Activated T-cell treated with anti-CD3 and anti-CD28 coated beads for 48 hours (primary cell): ENCODE results near the gene ASCL2.
"Not testable (repeated sequence)": the region's sequence is repeated elsewhere in the genome, so short reads cannot be mapped to it uniquely, and the experiment has no call there.

Source experiments
- DNase-seq: peaks from one replicate; pipeline ENCODE4 v3.0.0-alpha.2; 2020; ENCODE audit warnings: low read depth

The ASCL2 gene

DNA sequence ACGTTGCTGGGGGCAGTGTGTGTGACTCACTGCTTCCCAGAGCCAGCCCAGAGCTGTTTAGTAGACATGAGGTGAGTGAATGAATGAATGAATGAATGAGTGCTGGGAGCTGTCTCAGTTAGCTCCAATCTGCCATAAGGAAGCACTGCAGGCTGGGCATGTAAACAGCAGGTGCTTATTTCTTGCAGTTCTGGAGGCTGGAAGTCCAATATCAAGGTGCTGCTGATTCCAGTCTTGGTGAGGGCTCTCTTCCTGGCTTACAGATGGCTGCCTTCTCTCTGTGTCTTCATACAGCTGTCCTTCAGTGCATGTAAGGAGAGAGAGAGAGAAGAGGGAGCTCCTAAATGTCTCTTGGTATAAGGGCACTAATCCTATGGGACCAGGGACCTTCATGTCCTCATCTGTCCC is 27.2 kb upstream of the ASCL2 start:
- no peak for DNase-seq

DNA sequence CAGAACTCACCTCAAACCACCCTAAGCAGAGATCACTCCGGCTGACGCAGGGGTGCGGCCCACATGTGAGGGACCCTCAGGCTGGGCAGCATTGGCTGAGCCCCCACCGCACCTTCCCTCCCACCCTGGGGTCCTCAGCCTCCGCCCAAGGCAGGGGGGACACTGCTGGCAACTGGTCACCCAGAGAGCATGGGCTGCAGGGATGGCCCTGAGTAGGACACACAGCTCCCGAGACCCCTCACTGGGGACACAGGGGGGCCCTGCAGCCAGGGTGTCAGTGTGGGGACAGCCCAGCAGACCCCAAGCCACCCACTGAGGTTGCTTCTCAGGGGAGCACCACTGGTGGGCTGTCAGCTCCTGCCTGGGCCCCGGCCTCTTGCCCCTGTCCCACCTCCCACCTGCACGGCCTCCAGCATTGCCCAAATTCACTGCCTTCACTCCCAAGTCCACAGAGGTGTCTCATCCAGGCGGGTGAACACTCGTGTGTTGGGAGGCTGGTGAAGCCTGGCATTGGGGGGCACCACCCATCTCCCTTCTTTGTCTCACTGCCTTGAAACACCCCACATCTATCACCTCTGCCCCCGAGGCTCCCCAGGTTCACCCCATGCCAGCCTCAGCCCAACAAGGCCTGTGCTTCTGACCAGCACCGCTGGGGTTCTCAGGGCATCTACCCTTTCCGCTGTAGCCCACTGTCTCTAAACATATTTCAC is 26.7 kb upstream of the ASCL2 start:
- no peak for DNase-seq

DNA sequence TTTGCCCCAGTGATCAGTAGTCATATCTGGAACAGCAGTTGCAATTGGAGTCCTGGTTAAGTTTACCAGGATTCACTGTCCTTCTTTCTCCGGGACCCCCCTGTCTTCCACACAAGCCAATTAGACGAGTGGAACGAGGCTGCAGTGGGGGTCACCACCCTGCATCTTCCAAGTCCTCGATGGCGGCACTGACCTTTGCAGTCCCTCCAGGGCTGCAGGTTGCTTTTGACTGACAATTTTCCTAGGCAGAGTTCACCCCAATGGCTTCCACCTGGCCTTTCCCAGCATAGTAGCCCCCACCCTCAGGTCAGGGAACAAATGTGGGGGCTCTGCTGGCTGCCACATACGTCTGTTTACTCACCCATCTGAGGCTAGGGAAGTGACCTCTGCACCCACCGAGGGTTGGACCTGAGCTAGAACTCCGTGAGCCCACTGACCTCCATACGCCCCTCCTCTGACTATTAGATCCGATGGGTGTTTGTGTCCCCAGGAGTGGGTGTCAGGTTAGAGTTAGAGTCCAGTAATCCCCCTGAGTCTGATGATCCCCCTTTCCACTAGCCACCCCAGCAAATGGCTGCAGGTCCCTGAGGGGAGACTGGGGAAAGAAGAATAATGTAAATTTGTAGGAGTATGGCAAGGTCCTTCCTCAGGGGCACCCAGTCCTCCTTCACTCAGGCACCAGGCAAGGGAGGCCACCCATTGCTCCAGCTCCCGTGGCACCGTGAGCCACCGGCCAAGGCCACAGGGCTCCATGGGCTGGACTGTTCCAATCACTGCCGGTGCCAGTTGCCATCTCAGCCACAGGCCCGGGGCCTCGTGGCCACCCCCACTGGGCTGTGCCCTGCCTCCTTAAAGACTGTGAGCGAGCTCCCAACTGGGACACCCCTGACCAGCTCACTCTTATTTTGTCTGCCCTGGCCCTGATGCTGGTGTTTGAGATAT is 25.9 kb upstream of the ASCL2 start:
- DNase-seq, result no peak

DNA sequence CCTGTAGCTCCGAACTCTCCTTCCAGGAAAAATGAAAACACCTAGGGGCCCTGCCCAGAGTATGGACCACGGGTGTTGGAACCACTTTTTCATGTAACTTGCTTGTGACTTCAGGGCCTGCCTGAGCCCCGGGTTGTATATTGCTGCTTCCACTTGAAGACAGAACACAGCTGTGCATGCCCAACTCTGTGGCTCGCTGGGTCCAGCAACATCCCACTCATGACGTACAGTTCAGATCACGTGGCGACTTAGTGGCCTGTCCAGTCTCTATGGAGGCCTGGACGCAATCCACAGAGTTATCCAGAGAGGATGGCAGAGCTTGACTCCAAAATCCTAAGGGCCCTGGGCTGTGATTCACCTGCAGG is 24.5 kb upstream of the ASCL2 start:
- no peak for DNase-seq

DNA sequence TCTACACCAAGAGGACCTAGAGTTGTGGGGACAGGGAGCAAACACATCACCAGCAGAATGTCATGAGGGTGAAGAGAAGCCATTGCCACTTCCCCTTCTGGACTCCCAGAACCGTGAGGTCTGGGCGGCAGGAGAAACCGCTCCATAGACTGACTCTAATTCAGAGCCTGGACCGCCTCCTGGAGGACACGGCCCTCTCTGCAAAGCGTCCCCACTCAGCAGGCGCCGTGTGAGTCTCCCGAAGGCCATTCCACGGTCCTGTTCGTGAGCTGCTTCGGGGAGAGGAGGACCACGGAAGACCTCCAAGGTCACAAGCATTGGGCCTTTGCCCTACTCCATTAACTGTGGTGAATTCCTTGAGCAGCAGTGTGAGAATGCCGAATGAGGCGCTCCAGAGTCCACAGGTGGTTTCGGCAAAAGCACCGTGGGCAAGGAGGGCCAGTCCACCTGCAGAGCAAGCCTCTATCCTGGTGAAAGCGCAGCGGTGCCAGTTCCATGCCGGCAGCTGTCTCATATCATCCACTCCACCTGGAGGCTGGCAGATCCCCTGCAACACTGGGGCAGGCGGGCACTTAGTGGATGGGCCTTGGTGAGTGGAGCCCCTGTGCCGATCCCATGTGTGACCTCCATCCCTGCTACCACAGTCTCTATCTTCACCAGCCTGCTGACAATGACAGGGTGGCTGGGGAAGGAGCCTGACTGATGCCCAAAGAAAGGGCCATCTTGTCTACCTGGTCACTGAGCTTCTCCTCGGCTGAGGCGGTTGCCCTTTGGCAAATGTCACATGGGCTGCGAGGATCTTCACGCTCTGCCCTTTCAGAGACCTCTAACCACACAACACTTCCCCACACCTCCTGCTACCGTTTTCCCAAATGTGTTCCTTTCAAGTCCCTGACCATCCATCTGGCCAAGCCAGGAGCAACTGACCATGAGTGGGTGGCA is 23.9 kb upstream of the ASCL2 start:
- DNase-seq, result no peak

DNA sequence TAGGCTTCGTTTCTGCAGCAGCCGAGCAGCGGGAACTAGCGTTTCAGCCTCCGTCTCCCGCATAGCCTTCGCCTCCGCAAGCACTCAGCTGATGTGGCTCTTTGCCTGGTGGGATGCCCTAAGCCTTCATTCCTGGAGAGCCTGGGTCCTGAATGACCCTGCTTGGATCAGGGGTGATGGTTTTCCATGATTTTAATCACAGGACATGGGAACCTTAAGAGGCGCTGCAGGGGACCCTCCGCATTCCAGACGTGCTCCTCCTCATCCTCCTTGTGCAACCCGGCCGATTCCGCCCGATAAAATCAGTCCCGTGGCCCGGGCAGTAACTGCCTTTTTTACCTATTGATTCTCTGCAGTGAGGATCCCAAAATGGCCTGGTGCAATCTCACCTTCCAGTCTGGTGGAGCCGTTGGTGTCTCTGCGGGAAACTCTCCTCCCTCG is 23.2 kb upstream of the ASCL2 start:
- no peak for DNase-seq

DNA sequence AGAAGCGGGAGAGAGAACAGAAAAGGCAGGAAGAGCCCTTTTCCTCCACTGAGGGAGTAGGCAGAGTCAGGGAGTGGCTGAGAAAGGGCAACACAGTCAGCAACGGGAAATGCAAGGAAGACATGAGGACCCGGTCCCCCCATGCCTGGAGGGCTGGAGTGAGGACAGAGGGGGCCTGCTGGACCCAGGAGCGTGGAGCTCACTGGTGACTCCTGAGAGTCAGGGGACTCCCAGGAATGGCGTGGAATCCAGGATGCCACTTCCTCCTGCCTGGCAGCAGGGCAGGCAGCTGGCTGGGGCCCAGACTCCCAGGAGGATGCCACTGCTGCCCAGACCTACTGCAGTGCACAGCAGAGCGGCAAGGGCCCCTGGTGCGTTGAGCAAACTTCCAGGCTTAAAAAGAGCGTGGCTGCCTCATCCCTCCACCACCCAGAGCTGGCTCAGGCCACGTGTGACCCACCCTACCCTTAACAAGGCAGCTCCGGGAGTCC is 20.0 kb upstream of the ASCL2 start:
- no peak for DNase-seq

DNA sequence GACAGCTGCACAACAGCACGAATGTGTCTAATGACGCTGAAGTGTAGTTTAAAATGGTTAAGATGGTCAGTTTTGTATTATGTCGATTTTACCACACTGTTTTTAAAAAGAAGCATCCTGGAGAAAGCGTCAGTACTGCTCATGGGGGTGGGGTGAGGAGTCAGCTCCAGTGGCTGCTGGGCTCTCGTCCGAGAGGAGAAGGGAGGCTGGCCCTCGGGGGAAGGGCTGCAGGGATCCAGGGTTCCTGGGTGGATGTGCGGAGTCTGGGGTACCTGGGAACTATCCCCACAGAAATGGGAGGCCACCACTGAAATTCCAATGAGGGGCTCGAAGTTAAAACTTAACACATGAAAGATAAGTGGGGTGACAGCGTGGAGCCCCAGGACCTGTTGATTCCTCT is 19.5 kb upstream of the ASCL2 start:
- DNase-seq, result no peak

DNA sequence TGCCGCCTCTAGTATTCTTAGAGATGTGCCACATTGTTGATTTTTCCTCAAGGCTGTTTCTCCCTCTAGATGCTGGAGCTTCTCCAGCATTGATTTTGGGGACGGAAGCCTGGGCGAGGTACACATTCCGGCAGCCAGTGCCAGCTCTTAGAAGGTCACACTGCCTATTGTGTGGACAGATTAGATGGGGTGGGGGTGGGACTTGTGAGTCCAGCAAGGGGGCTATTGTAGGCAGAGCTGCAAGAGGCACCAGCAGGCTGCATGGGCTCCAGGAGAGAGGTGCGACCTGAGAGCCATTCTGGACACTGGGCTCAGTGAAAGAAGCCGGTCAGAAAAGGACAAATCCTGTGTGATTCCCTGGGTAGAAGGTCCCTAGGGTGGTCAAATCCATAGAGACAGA is 19.0 kb upstream of the ASCL2 start:
- no peak for DNase-seq

DNA sequence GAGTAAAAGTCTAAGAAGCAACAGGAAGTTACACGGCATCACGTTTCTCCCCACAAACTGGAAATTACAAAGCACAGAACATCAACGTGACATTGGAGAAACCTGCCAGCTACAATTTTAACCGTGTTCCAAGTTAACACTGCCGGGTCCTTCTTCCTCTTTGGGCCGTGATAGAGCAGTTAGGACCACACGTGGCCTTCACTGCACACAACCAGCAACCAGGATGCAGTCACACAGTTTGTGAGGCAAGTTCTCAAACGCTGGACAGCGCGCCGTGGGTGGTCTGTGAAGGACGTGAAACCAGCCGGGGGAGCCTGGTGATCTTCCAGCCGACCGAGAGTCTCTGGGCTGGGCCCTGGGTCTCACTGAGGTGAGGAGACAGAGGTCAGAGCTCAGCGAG is 16.7 kb upstream of the ASCL2 start:
- DNase-seq, result no peak

DNA sequence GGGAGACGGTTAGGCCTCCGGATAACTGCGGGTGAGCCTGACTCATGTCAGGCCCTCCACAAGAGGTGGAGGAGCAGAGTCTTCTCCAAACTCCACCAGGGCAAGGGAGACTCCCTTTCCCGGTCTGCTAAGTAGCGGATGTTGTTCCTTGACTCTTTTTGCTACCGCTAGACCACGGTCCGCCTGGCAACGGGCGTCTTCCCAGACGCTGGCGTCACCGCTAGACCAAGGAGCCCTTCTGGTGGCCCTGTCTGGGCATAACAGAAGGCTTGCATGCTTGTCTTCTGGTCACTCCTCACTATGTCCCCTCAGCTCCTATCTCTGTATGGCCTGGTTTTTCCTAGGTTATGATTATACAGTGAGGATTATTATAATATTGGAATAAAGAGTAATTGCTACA is 16.0 kb upstream of the ASCL2 start:
- DNase-seq, result not testable (repeated sequence)

DNA sequence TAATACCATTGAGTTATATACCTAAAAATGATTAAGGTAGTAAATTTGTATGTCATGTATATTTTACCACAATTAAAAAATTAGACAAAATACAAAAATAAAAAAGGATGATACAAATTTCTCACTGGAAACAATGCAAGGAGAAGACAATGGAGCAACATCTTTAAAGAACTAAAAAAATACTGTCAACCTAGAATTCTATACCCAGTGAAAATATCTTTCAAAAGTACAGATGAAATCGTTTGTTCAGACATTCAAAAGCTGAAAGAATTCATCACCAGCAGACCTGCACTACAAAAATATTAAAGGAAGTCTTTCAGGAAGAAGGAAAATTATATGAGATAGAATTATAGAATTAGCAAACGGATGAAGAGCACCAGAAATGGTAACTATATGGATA is 9.8 kb upstream of the ASCL2 start:
- no peak for DNase-seq

DNA sequence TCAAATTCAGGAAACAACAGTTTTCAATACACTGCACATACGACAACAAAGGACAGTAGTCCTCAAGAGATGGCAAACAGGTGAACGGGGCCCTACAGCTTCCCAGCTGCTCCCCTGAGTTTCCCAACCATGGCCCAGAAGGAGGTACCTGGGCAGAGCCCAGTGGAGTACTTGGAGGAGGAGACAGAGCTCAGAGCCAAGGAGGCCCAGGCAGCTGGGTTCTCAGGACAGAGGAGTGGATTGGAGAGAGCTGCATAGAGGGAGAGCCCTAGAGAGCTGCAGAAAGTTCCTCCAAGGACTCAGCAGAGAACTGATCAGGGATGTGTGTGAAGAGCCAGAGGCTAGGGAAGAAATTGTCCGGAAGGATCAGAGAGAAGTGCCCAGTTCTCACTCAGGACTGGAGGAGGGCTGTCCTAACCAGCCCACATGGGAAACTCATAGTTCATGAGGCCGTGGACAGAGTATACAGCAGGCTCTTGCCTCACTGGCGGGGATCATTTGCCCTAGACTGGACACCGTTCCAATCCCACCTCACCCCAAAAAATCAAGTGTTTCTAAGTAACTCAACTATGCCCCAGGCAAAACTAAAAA is 7.6 kb upstream of the ASCL2 start:
- no peak for DNase-seq

DNA sequence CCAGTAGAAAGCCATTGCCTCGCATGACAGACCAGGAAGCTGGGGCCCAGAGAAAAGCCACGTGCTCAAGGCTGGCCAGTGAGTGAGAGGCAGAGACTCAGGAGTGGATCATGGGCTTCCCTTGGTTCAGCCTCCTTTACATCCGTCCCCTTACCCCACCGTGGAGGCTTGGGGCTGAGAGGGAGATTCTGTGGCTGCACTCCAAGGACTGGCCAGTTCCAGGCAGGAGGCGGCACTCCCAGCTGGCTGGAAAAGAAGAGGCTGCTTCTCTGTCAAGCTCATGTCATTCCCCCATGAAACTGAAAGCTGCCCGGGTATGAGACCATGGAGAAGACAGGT is 6.6 kb upstream of the ASCL2 start:
- no peak for DNase-seq

DNA sequence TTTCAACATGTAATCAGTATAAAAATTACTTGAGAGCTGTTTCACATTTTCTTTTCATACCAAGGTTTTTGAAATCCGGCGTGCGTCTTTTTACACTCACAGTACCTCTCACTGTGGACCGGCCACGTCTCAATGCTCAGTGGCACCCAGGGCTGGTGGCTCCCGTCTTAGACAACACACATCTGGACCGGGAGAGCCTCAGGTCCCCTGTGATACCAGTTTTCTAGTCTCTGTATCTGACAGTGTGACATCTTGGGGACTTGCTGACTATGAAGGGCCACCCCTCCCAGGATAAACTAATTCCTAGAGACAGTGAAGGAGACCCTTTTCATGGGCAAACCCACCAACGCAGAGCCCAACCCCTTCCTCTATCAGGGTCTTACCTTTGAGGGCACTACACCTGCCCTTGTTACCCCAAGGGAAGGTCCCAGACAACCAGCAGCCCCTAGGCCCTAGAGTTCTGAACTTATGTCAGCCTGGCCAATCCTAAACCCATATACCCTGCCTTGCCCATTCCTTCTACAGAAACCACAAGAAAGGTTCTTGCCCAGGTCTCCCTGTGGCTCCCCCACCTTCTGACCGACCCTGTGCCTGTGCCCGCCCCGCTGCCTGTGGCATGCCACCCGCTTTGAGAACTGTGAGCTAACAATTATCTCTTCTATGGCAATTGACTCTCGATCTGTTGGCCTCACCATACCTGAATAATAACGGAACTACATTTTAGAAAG is 6.1 kb upstream of the ASCL2 start:
- DNase-seq, result no peak

DNA sequence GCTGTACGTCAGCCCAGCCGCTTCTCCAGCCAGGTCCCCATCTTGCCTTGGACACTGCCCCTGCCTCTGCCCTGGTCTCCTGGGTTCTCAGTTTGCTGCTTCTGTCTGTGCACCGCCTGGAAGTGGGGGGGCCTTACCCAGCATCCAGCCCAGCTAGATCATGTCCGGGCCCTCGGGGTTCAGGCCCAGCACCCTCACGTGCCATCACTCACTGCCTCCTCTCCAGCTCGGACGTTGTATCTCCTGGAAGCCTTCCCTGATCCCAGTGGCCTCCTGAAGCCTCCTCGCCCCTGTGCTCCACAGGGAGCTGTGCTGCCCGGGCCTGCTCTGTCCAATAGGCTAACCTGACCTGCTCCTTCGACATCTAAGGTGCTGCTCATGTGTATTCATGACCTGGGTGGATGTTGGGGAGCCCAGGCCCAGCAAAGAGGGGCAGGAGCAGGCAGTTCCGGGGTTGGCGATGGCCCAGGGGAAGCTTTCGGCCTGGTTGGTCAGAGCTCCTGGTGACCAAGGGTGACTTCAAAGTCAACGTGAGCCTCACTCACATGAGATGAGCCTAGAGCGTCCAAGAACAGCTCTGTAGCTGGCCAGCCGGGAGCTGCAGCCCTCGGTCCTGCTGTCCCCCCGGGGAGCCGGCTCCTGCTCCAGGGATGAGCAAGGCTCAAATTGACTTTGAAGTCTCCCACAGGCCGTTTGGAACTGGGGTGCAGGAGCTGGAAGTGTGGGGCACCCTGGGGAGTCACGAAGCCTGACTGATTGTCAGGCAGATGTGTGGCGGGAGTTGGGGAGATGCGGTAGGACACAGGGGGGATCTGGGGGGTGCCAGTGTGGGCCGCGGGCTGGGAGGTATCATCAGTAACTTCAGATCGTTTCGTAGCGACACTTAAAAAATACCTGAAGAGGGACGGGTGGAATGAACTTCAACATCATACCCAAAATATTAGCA is 5.2 kb upstream of the ASCL2 start:
- DNase-seq, result no peak

DNA sequence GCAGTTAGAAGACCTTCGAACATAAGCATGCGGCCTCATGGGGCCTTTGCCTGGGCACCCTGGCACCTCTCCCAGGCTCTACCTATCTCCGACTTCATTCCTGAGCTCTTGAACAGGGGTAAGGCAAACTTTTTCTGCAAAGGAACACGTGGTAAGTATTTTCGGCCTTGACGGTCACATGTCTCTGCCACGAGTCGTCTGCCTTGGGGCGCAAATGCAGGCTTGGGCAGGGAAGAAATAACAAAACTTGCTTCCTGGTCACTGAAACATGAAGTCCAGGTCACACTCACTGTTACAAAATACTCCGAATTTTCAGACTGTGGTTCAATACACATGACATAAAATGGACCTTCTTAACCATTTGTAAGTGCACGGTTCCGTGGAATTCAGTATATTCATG is 3.4 kb upstream of the ASCL2 start:
- no peak for DNase-seq

DNA sequence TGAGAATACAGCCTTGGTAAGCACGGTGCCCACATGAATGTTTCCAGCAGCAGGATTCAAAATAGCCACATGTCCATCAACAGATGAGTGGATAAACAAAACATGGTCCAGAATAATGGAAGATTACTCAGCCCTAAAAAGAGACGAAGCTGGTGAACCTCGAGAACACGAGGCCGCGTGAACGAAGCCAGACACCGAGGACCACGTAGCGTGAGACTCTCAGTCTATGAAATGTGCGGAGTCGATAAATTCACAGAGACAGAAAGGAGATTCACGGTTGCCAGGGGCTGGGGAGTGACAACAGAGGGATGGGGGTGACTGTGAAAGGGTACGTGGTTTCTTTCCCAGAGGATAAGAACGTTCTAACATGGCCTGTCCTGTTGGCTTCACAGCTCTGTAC is 2.9 kb upstream of the ASCL2 start:
- no peak for DNase-seq

DNA sequence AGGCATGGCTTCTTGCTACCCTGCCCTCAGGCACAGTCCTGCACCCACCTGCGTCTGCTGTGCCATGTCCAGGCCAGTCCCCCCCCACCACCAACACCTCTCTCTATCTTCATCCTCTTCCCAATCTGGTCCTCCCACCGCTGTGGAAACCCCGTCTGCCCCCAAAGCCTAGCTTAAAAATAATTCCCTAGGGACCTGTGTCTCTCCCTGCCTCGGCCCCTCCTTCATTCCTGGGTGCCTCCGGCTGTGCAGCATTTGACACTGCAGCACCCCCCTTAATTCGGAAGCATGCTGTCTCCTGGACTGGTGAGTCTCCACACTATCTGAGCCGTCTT is 2.5 kb upstream of the ASCL2 start:
- no peak for DNase-seq

DNA sequence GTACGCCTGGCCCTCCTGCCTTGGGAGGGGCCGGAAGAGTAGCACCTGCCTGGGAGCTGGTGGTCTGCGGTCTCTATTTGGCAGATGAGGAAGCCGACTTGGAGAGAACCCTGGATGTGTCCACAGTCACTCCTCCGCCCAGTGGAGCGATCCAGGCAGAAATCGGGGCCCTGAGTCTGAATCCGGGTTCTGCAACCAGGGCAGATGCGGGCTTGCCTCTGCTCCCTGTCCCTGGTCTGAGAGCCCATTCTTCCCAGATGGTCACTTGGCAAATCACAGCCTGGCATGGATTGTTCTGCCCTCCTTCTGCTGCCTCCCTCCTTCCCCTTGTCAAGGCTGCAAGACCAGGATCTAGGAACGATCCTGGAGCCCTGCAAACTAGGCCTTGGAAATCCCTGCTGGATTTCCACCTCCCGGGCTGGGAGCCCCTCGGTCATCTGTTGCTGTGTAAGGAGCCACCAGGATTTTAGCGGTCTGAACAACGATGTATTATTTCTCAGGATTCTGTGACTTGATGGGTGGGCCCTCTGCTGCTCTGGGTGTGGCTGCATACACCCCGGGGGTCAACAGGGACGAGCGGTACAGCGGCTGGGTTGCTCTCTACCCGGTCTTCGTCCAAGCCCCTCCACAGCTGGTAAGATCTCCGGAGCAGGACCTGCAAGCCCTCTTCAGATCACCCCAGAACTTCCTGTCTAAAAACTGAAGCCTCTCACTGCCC is 2.0 kb upstream of the ASCL2 start:
- DNase-seq, result no peak
